Non-pigmented ciliary epithelial cell (primary cell): ENCODE measurements around the gene PTPN3.
"Not testable (repeated sequence)": the region's sequence is repeated elsewhere in the genome, so short reads cannot be mapped to it uniquely, and the experiment has no call there.

Experiments used
- DNase-seq: peaks from one replicate; pipeline ENCODE4 v3.0.0-alpha.2; 2010; ENCODE audit warnings: low read depth

PTPN3 gene

GRCh38 chr9:109498195-109499092 is at the start of gene PTPN3:
PTPN3 (minus strand) TSS chr9:109498307; CDS start chr9:109463434, 34,873 bp downstream.
- DNase-seq = no peak

GRCh38 chr9:109544954-109545353 is 46.8 kb upstream of the PTPN3 start:
- not testable (repeated sequence) for DNase-seq

GRCh38 chr9:109542922-109543321 is 44.8 kb upstream of the PTPN3 start:
- DNase-seq = no peak

- no peak for DNase-seq
Observed at GRCh38 chr9:109538346-109538745, 40.2 kb upstream of the PTPN3 start.

GRCh38 chr9:109537288-109537687 is 39.2 kb upstream of the PTPN3 start:
- no peak for DNase-seq

- DNase-seq = no peak
Observed at GRCh38 chr9:109536859-109537258, 38.8 kb upstream of the PTPN3 start.

GRCh38 chr9:109535365-109535764 is 37.3 kb upstream of the PTPN3 start:
- DNase-seq = no peak

GRCh38 chr9:109534151-109534550 is 36.0 kb upstream of the PTPN3 start:
- no peak for DNase-seq

GRCh38 chr9:109532652-109533051 is 34.5 kb upstream of the PTPN3 start:
- not testable (repeated sequence) for DNase-seq

GRCh38 chr9:109522106-109522505 is 24.0 kb upstream of the PTPN3 start:
- no peak for DNase-seq

GRCh38 chr9:109520475-109521132 is 22.5 kb upstream of the PTPN3 start:
- DNase-seq = peak; percentile 18

- DNase-seq = no peak
Observed at GRCh38 chr9:109519366-109519765, 21.3 kb upstream of the PTPN3 start.

- no peak for DNase-seq
Observed at GRCh38 chr9:109518621-109519335, 20.7 kb upstream of the PTPN3 start.

GRCh38 chr9:109517901-109518377 is 19.8 kb upstream of the PTPN3 start:
- DNase-seq = no peak

GRCh38 chr9:109513871-109514270 is 15.8 kb upstream of the PTPN3 start:
- no peak for DNase-seq

GRCh38 chr9:109512170-109512756 is 14.2 kb upstream of the PTPN3 start:
- DNase-seq = no peak

- DNase-seq = no peak
Observed at GRCh38 chr9:109510506-109510905, 12.4 kb upstream of the PTPN3 start.

- DNase-seq = not testable (repeated sequence)
Observed at GRCh38 chr9:109510042-109510441, 11.9 kb upstream of the PTPN3 start.

GRCh38 chr9:109509611-109510010 is 11.5 kb upstream of the PTPN3 start:
- no peak for DNase-seq

- peak; percentile 49 for DNase-seq
Observed at GRCh38 chr9:109507421-109507838, 9.3 kb upstream of the PTPN3 start.

- DNase-seq = no peak
Observed at GRCh38 chr9:109506097-109506712, 8.1 kb upstream of the PTPN3 start.

- DNase-seq = no peak
Observed at GRCh38 chr9:109504689-109505088, 6.6 kb upstream of the PTPN3 start.
